HG03196 (cell line): Measurements from ENCODE around the gene NEUROD2.

Experiments
- ATAC-seq: cut with Tn5 transposase; IDR thresholded peaks from one replicate; pipeline ENCODE4 v1.9.1; 2021; ENCODE audit not compliant: unreplicated experiment

Gene NEUROD2

GRCh38 chr17:39607851-39608130, at the start of gene NEUROD2:
NEUROD2 (minus strand) TSS chr17:39607920; CDS start chr17:39606599, 1,321 bp downstream.
- no peak for ATAC-seq

DNA sequence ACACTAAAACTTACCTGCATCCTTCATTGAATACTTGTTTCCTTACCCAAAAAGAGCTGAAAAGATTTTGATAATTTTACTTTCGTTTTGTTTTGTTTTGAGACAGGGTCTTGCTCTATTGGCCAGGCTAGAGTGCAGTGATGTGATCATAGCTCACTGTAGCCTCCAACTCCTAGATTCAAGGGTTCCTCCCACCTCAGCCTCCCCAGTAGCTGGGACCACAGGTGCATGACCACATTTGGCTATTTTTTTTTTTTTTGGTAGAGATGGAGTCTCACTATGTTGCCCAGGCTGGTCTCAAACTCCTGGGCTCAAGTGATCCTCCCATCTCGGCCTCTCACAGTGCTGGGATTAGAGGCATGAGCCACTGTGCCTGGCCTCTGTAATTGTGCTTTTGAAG, 47.4 kb upstream of the NEUROD2 start:
- ATAC-seq, result no peak

DNA sequence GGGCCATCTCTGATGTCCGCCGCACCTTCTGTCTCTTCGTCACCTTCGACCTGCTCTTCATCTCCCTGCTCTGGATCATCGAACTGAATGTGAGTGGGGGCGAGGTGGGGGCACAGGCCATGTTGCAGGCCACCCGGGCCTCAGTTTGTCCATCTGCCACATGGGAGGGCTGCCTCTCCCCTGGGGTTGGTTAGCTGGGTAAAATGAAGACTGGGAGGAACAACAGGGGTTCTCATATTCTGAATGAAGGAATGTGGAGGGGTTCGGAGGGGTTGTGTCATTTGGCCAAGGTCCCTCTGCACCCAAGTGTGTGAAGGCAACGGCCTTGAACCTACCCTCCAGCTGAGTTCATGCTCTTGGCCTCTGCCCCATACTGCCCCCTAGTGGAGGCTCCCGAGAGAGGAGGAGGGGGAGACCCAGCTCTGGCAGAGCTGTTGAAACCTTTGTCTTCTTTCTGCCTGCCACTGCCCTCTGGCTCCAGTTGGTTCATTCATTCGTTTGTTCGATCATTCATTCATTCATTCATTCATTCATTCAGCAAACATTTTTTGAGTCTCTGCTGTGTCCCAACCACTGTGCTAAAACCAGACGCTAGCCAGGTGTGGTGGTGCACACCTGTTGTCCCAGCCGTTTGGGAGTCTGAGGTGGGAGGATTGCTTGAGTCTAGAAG, 46.1 kb upstream of the NEUROD2 start:
- ATAC-seq, result no peak

DNA sequence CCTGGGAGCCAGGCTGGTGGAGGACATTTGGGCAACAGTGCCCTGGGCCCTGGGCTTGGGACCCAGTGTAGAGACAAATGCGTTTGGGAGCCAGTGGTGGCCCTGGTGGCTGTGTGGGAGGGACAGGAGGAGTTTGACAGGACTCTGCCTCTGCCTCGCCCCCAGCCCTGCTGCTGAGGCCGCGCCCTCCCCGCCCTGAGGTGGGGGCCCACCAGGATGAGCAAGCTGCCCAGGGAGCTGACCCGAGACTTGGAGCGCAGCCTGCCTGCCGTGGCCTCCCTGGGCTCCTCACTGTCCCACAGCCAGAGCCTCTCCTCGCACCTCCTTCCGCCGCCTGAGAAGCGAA, 45.6 kb upstream of the NEUROD2 start:
- no peak for ATAC-seq

DNA sequence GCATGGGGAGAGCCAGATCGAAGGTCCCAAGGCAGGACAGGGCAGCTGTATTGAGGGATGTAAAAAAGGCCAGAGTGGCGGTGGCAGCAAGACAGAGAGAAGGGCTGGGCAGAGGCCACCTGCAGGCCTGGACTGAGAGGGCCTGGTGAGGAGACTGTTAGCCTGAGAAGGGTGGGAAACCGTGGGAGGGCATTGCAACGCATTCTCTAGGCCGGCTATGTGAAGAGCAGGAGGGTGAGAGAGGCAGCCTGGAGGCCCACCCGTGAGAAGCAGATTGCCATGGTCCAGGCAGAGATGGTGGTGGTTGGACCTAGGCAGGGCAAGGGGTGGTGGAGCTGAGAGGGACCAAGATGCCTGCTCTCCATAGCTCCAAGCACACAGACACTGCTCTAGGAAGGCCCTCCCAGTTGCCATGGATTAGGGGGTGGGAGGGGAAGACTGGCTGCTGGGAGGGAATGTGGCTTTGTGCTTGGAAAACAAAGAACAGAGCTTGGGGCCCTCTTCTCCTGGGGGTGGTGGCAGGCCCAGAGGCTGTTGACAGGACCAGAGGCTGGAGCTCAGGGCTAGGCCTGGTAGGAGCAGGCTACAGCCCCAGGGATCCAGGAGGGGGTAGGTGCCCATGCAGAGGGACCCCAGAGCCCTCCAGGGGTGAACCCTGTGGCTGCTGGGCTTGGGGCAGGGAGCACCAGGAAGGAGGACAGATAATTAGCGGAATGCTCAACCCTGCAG, 45.0 kb upstream of the NEUROD2 start:
- no peak for ATAC-seq

- ATAC-seq, result no peak
Observed at GRCh38 chr17:39651923-39652586, 44.3 kb upstream of the NEUROD2 start.

DNA sequence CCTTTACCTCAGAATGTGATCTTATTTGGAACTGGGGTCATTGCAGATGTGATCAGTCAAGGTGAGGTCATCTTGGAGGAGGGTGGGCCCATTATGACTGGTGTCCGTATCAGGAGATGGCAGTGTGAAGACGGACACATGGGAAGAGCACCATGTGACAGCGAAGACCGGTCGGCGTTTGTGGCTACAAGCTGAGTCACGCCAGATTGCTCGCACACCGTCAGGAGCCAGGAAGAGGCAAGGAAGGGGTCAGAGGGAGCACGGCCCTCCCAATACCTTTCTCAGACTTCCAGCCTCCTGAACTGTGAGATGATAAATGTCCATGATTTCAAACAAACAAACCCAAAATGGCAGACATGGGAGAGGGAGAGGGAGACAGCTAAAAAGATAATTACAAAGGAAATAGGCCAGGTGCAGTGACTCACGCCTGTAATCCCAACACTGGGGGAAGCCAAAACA, 42.4 kb upstream of the NEUROD2 start:
- ATAC-seq, result no peak

GRCh38 chr17:39648616-39649366, 41.1 kb upstream of the NEUROD2 start:
- no peak for ATAC-seq

DNA sequence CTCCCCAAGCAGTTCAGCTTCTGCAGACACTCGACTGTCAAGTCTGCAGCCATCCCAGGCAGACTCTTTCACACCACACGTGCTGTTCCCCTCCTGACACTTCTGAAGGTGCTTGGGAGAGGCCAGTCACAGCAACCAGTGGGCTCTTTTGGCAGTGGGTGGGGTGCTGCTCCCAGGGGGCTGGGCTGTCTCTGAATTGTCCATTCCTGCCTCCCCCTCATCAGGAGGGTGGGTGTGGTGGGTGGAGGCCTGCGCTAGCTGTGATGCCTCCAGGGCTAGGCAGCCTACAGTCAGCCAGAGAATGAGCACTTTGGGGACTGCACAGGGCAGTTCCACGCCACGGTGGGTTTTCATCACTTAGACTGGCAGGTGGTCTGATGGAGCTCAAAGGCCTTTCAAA, 39.5 kb upstream of the NEUROD2 start:
- no peak for ATAC-seq

DNA sequence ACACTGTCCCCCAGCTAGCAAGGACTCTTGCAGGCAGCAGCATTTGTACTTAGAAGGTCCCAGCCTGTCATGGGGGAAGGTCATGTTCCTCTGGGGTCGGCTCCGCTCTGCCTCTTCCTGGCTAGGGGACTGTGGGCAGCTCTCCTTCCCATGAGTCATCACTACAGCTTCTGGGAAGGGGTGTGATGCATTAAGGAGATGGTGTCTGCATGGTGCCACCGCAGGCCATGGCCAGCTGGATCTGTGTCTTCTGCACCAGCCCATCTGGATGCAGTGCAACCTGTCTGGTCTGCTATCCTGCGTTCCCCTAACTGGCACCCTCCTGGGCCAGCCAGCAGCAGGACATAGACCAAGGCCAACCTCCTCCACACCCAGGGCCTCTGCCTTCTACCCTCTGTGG, 35.6 kb upstream of the NEUROD2 start:
- ATAC-seq, result no peak

GRCh38 chr17:39642291-39643074, 34.8 kb upstream of the NEUROD2 start:
- ATAC-seq, result no peak

- ATAC-seq, result no peak
Observed at GRCh38 chr17:39641883-39642282, 34.2 kb upstream of the NEUROD2 start.

DNA sequence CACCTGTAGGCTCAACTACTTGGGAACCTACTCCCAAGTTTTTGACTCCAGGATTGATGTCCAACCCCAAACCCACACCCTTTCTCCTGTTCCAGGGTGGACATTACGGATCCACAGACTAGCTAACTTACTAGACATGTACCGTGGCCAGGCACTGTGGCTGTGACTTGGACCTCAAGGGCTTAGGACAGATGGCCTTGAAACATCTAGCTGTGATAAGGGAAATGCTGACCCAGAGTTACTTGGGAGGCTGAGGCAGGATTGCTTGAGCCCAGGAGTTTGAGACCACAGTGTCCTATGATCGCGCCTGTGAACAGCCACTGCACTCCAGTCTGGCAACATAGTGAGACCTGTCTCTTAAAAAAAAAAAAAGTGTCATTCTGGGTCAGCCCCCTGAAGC, 33.4 kb upstream of the NEUROD2 start:
- no peak for ATAC-seq

- no peak for ATAC-seq
Observed at GRCh38 chr17:39640591-39641031, 32.9 kb upstream of the NEUROD2 start.

DNA sequence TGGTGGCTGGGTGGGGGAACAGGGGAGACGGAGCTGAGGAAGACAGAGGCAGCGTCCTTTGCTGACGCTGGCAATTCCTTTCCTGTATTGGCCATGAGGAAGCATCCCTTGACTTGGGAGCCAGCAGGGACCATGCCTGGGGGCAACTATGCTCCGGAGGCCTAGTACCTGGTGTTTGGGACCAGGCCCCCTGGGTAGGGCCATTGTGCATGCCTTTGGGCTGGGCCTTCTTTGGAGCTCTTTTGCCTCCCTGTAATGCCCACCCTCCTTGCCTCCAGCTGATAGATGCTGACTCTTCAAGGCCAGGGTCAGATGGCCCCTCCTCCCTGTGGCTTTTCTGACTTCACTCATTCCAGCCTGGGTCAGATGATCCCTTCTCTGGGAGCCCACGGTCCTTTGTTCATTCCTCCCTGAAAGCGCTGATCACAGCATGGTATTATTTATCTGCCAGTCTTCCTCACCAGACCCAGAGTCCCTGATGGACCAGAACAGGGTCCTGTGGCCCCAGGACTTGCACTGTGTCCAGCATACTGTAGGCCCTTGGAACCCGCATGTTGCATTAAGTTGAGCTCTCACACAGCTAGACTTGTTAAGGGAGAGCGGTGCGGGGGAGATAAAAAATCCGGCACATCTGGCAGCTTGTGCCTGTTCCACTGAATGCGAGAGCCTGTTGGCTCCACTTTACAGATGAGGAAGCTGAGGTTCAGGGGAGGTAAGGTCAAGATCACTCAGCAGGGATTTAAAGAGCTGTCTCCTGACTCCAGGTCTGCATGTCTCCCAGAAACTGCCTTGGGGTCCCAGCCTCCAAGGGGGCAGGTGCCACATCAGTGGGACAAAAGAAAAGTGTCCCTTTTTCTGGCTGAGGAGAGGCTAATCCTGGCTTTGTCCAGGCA, 32.1 kb upstream of the NEUROD2 start:
- ATAC-seq, result no peak

DNA sequence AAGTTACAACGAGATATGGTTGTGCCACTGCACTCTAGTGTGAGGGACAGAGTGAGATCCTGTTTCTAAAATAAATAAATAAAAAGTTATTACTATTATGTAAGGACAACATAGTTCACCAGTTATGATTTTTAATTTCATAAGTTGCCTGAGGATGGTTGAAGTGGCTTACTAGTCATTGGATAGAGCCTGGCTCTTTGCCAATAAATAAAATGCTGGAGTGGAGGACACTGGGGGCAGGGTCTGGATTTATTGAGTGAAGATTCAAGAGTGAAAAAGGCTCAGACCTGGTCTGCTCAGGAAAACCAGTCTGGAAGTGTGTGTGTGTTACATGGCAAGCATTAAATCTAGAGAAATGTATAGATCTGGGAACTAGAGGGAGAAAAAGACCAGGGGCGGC, 31.3 kb upstream of the NEUROD2 start:
- no peak for ATAC-seq

GRCh38 chr17:39638317-39638716, 30.6 kb upstream of the NEUROD2 start:
- no peak for ATAC-seq

GRCh38 chr17:39636927-39637736, 29.4 kb upstream of the NEUROD2 start, which contains the start of gene STARD3:
STARD3 (plus strand) TSS chr17:39637144; CDS start chr17:39653532, 16,388 bp downstream.
- ATAC-seq, result peak; percentile 65

GRCh38 chr17:39636587-39636926, 28.8 kb upstream of the NEUROD2 start:
- ATAC-seq, result peak; percentile 3
